Heart right ventricle (tissue), 16 donors: Measurements from ENCODE around the gene IBSP. TPM values are rescaled to one million over a fixed set of nuclear protein-coding genes. Genes with fewer than 3 reads are reported as not detected.

Source experiments
- ATAC-seq, 8 donors: fragments of 200-7000 bp; cut with Tn5 transposase; one replicate each; pipeline ENCODE4 v1.9.1; 2020; ENCODE audit warnings: mild to moderate bottlenecking in 8 of 8, moderate library complexity in 8 of 8, moderate number of reproducible peaks in 1 of 8
- DNase-seq, 2 donors: peaks; one replicate each; pipeline ENCODE4 v3.0.0-alpha.2; 2020
- H3K27ac ChIP-seq, 10 donors: fragments of 200-600 bp; sonication (generic) in 2 of 10; one replicate each; pipeline versions ENCODE4 v1.5.0 to v1.8.0; 2020 to 2022; ENCODE audit warnings: mild to moderate bottlenecking in 3 of 10
- H3K27me3 ChIP-seq, 7 donors: fragments of 200-600 bp; one replicate each; pipeline ENCODE4 v1.8.0; 2021 to 2022; ENCODE audit warnings: mild to moderate bottlenecking in 2 of 7
- H3K36me3 ChIP-seq, 9 donors: fragments of 200-600 bp; sonication (generic) in 1 of 9; one replicate each; pipeline versions ENCODE4 v1.5.0 to v1.8.0; 2020 to 2022; ENCODE audit warnings: mild to moderate bottlenecking in 2 of 9
- H3K4me1 ChIP-seq, 9 donors: fragments of 200-600 bp; sonication (generic) in 1 of 9; one replicate each; pipeline versions ENCODE4 v1.5.0 to v1.8.0; 2020 to 2022; ENCODE audit warnings: mild to moderate bottlenecking in 4 of 9
- H3K4me3 ChIP-seq, 10 donors: fragments of 200-600 bp; sonication (generic) in 2 of 10; one replicate each; pipeline versions ENCODE4 v1.5.0 to v1.8.0; 2020 to 2022; ENCODE audit warnings: mild to moderate bottlenecking in 7 of 10, moderate library complexity in 2 of 10
- H3K9me3 ChIP-seq, 11 donors: fragments of 200-600 bp in 10 of 11; sonication (generic) in 2 of 11; one replicate each; pipeline versions ENCODE4 v1.5.0 to v1.8.0; 2013 to 2022; ENCODE audit warnings: mild to moderate bottlenecking in 2 of 11, control low read depth in 1 of 11, moderate library complexity in 1 of 11
- CTCF ChIP-seq, 9 donors: fragments of 200-600 bp; sonication (generic) in 2 of 9; IDR thresholded peaks; one replicate each; pipeline versions ENCODE4 v1.5.0 to v1.8.0; 2021 to 2022; ENCODE audit warnings: antibody characterized with exemption in 9 of 9, mild to moderate bottlenecking in 5 of 9, moderate library complexity in 1 of 9
- WGBS, 2 donors: extraction: QIAGEN DNeasy Blood & Tissue Kit; methylation state at CpG; one replicate each; pipeline ENCODE4 v1.1.7; 2013; ENCODE audit warnings: inconsistent platforms in 1 of 2; 5-methylcytosine and 5-hydroxymethylcytosine counted together
- intact Hi-C, 10 donors: fragments of 100-400 bp; cut with DNase I; formaldehyde crosslinking; loops; one replicate each; pipeline versions ENCODE4 v1.11.1 to v1.14.2; 2022
- polyA plus RNA-seq, 2 donors: library from polyadenylated mRNA; stranded (reverse); fragments of 200-250 nt; gene quantifications; one replicate each; pipeline ENCODE4 v1.2.3, GENCODE V29; 2013
- total RNA-seq, 10 donors: library from RNA; stranded (reverse); fragmentation: NEBNext Ultra II Directional in 3 of 10; extraction: Animal tissue kit (Norgen Biotek cat#: 25700) in 3 of 10; gene quantifications; one replicate each; pipeline versions ENCODE4 v1.2.1 to v1.2.4, GENCODE V29; 2021 to 2023
- donor health status: Arrhythmogenic right ventricular cardiomyopathy.
- donor health status: ischemic (EF 13 %, LVEDD 7.1; RV severe dilation, severe dysfunction).
- donor health status: healthy with polysubstance abuse.
- donor health status: DM: no; HTN: yes; CAD: no.
- donor health status: DM: no; HTN: no; CAD: no.
- donor health status: ischemic (EF 25% LVEDD 6.9; RV normal size, moderate dysfunction).
- donor health status: ischemic (EF 25% LVEDD 5.7; RV mildly dilated, moderate dysfunction).
- donor health status: healthy.
- donor health status: DM: yes; HTN: yes; CAD: no.
- donor health status: Ischemic cardiomyopathy.
- donor health status: ischemic (EF 35%, LVEDD 5.7; RV mildly dilated, moderate dysfunction).
- donor health status: nonischemic (EF 11% LVEDD 7.7; RV severe dilation, severe dysfunction).
- donor health status: DM: yes; HTN: yes; CAD: no.
- donor health status: PGD.
- donor health status: ischemic (EF 29% LVEDD 5.4; RV normal size, mild dysfunction).
- donor health status: nonischemic (EF 23%, LVEDD 6.1; RV moderate dilation, normal function).

IBSP gene
- total and polyA plus RNA-seq, 12 donors, result 0.16 TPM; not detected in 11

DNA sequence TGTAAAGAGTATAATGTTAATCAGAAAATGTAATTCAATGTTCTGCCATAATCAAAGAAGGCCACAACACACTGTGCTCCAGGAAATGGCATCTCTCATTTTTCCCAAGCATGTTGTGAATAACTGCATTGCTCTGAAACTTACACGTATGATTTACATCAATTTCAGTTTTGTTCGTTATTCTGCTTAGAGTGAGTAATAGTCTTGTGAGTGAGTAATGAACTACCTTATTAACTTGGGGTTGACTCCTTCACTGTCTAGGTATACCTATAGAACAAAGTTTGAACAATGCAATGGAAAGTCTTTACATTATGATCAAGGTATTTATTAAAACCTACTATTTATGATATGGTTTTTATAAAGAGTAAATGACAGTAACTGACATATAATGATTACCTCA, 17.8 kb upstream of the IBSP start:
- no peaks in the 10 kb centered on the region for H3K36me3 ChIP-seq
- no peak overlapping the region for H3K27ac ChIP-seq
- no peaks in the 10 kb centered on the region for H3K4me1 ChIP-seq
- 81 to 84% methylated on average over 2 of the region's 2 CpGs for WGBS, 2 donors
- no peak for DNase-seq
- intact Hi-C loops, result no loop called here
- no peaks in the 10 kb centered on the region for H3K9me3 ChIP-seq
- H3K4me3 ChIP-seq, result no peak overlapping the region
- no peak for ATAC-seq
- no peak for TF ChIP-seq CTCF (IDR thresholded peaks at IDR 0.05)
- no peaks in the 10 kb centered on the region for H3K27me3 ChIP-seq

- H3K9me3 ChIP-seq, result no peaks in the 10 kb centered on the region
- ATAC-seq (no peak), DNase-seq (no peak)
- no peak for TF ChIP-seq CTCF (IDR thresholded peaks at IDR 0.05)
- WGBS, 2 donors, result 90 to 93% methylated on average over 2 of the region's 2 CpGs
- no peaks in the 10 kb centered on the region for H3K4me1 ChIP-seq
- no peak overlapping the region for H3K4me3 ChIP-seq
- H3K36me3 ChIP-seq, result no peaks in the 10 kb centered on the region
- intact Hi-C loops, result no loop called here
- H3K27ac ChIP-seq, result no peak overlapping the region
- no peaks in the 10 kb centered on the region for H3K27me3 ChIP-seq
Measured at GRCh38 chr4:87783781-87784180, 15.6 kb upstream of the IBSP start.

DNA sequence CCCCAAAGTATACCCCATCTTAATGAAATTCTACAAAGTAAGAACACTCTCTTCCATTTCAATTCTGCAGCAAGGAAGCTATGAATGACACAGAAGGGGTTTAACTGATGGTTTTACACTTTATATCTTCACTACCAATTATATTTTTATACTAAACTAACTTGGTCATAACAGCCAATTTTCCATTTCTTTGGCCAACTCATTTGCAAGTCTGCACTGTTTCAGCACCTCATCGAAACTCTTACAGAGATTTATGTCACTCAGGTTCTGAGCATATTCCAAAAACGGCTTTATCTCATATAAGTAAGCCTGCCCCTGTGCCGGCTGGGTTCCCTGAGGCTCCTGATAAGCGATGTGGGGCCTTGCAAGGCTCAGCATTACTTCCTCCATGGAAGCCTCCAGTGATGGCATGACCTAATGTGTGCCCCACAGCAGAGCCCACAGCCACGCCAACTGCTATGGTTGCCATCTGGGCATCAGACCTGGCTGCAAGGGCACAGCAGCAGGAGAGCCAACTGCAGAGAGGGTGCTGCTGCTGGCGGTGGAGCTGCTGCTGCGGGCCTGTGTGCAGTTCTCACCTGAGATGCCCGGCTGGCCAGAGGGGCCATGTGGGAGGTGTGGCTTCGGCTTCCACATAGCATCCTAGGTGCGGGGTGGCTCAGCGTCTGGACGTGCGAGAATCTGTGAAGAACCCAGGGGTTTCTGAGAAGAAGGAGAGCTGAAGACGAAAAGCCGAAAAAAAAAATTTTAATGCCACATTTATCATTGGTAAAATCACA, 13.4 kb upstream of the IBSP start:
- Histone ChIP-seq H3K27ac (no peak overlapping the region), H3K27me3 (no peaks in the 10 kb centered on the region), H3K9me3 (no peaks in the 10 kb centered on the region), H3K36me3 (no peaks in the 10 kb centered on the region), H3K4me1 (peaks cover 0 to 6% (median 0%) of the 10 kb centered on the region in 9 donors), H3K4me3 (no peak overlapping the region)
- intact Hi-C loops, result no loop called here
- WGBS, 2 donors, result 82 to 85% methylated on average over 15 of the region's 15 CpGs
- no peak for TF ChIP-seq CTCF (IDR thresholded peaks at IDR 0.05)
- ATAC-seq (no peak), DNase-seq (no peak)

DNA sequence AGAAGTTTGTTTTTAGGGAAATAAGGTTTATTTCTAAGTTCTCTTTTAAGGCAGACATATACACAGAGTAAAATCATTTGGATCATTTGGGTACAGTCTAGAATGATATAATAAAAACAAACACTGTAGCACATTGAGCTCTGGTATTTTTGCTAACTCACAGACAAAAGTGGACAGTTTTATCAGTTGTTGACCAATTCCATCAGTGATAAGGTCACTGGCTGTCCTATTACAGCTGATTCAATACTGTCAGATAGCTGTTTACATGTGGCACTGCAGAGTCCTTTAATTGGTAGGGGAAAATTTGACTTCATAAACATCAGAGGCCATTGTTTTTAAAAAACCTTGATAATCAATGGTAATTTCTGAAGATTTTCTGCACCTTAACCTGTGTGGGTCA, 3.5 kb downstream of the IBSP start:
- Histone ChIP-seq H3K4me1 (peaks cover 0 to 3% (median 0%) of the 10 kb centered on the region in 9 donors), H3K27ac (no peak overlapping the region), H3K36me3 (no peaks in the 10 kb centered on the region), H3K9me3 (no peaks in the 10 kb centered on the region), H3K27me3 (no peaks in the 10 kb centered on the region), H3K4me3 (no peak overlapping the region)
- TF ChIP-seq CTCF (IDR thresholded peaks at IDR 0.05), result no peak
- no peak for ATAC-seq
- intact Hi-C loops, result no loop called here
- DNase-seq, result no peak
